ENCODE data around the gene TBCD.
A peak's percentile ranks its signal among the peaks of the same experiment; 100 is the strongest.

The TBCD gene

DNA sequence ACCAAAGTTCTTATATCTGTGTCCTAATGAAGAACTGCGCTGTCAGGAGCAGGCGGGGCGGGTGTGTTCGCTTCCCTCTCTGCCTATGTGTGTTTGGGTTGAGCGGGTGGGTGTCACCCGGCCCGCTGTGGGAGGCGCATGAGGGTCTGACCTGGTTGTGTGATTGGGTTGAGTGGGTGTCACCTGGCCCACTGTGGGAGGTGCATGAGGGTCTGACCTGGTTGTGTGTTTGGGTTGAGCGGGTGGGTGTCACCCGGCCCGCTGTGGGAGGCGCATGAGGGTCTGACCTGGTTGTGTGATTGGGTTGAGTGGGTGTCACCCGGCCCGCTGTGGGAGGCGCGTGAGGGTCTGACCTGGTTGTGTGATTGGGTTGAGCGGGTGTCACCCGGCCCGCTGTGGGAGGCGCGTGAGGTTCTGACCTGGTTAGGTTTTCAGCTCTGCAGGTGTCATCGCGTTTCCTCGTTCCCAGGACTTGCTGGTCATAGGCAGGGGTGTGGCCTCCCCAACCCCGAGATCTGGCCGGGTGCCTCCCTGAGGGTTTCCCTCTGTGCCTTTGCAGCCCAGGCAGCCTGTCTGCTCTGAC lies 157.5 kb downstream of the TBCD start:
- no peak for DNase-seq

DNA sequence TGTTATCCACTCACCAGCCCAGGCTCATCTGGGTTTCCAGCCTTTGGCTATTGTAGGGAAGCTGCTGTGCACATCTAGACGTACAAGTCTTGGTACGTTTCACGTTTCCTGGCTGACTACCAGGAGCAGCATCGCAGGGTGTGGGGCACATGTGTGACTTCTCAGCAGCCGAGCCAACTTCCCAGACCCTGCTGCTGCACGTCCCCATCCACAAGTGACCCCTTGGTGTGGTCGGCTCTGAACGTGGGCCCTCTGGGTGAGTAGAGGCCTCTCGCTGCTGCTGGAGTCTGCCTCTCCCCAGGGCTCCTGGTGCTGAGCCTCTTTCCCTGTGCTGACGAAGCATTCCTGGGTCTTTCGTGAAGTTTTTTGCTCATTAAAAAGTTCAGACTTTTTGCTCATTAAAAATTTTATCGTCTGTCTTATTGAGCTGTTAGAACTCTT lies 158.2 kb downstream of the TBCD start:
- no peak for DNase-seq

DNA sequence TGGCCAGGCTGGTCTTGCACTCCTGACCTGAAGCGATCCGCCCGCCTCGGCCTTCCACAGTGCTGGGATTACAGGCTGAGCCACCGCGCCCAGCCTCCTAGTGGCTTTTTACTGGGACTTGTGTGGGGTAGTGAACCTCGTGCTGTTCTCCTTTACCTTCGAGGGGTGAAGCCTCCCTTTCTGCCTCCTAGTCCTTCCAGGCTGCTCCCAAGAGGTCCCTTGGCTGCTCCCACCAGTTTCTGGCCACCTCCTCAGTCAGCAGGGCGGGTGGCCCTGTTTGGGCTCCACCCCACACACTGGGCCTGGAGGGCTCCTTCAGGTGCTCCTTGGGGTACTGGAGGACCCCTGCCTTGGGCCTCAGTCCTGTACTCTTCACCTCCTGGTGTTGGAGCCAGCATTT lies 158.9 kb downstream of the TBCD start:
- DNase-seq, result no peak

DNA sequence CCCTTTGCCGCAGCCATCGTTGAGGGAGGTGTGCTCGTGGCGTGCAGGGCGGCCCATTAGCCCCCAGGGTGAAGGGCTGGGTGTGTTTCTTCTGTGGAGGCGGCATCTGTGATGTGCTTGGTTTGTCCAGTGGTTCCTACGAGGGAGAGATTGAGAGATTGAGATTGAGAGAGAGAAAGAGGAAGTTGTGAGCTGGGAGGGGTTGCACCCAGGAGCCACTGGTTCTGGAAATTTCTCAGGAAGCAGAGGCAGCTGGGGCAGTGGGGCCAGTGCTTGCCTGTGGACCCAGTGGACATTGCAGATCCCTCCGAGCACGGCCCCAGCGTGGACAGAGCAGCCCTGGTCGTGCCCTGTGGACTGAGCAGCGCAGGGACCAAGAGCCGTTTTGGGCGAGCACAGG lies 160.0 kb downstream of the TBCD start:
- peak; percentile 80 for DNase-seq

DNA sequence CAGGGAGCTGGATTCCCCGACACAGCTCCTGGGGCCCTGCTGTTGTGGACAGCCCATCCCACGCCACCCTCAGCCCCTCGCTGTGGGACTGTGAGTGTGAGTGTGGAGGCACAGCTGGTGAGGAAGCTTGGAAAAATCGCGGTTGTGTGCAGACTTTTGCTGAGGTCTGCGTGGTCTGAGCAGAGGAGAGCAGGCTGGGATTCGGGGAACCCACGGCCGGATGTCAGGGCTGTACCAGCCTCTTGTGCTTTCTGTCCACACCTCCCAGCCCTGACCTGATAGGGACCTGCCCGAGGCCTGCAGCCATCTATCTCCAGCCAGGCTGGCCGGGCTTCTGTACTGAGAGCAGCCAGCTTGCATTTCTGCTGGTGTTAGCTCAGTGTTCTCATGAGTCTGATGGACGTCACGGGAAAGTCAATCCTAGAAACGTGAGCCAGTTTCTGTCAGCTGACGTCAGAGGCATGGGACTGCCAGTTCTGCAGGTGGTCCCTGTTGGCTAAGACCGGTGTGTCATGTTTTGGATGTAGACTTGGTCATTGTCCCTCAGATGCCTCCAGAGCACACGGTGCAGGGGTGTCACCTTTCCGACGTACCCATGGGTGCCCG lies 160.7 kb downstream of the TBCD start:
- DNase-seq, result no peak

DNA sequence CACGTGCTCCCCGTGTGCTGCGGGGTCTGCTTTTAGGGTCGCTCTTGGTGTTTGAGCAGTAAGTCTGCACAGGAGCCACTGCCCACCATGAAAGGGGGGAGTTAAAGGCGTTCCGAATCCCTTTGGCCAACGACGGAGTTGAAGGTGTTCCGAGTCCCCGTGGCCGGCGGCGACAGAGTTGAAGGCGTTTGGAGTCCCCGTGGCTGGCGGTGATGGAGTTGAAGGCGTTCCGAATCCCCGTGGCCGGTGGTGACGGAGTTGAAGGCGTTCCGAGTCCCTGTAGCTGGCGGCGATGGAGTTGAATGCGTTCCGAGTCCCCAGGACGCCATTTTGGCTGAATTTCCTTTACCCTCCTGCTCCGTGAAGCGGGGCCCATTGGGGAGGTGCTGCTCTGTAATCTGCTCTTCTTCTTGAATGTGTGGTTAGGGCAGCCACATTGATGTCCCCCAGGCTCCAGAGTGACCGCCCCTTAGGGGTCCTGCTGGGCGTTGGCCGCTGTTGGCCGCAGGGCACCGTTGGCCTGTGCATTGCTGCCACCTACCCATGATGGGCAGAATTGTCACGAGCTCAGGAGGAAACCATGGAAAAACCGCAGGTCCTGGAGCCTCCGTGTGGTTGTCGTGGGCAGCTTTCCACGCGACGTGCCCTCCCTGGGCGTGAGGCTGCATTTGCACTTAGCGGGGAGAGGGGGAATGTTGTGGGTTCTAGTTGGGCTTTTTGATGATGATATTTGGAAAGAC lies 161.6 kb downstream of the TBCD start:
- DNase-seq, result peak; percentile 38

DNA sequence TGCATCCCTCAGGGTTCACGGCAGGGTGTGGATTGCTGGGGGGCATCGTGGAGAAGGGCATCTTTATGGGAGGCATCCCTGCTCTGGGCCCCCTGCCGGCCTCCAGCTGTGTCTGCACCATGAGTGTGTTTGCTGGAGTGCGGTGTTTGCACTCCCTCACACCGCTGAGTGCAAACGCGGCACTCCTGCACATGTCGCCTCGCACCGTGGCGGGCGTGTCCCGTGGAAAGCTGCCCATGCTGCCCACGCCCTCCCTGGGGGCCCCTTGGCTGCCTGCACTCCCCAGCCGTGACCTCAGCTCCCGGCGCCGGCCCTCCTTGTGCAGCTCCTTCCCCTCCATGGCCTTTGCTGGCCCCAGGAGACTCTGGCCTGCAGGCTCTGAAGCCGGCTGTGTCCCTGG lies 162.5 kb downstream of the TBCD start:
- no peak for DNase-seq

DNA sequence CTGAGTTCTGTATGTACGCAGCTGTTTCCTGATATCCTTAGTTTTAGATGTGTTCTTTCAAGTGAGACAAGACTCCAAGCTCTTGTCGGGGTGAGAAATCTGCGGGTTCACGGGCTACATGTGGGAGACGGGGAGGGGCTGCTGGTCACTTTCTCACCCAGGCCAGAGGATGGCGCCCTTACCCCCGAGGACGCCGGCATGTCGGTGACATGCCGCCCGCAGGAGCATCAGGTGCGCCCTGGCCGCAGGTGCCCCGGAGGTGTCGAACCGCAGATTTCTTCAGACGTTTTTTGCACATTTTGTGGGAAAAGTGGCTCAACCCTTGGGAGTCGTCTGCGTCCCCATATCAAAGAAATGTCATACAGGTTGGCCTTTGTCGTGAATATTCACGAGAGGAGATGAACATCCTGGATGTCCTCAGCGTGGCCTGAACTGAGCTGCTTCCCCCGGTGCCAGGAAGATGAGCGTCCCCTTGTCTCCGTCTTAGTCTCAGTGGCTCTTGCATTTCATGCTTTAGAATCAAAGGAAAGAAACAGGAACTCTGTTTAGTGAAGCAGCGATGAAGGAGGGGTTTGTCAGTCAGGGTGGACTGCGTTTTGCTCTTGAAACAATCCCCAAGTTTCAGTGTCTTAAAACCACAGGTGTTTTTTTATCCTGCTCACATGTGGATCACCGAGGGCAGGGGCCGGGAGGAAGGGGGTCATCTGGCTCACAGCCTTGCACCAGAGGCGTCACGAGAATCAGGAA lies 163.3 kb downstream of the TBCD start:
- no peak for DNase-seq

DNA sequence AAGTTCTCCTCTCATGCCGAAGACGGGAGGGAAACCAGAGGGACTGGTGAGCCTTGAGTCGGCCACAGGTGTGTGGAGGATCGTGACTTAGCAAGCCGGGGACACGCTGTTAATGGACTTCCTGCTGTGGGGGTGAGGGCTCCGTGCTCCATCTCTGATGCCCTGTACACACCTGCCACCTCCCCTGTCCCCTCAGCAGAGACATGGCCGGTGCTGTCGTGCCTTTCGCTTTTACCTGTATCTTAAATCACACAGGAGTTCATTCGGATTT lies 163.8 kb downstream of the TBCD start:
- no peak for DNase-seq

DNA sequence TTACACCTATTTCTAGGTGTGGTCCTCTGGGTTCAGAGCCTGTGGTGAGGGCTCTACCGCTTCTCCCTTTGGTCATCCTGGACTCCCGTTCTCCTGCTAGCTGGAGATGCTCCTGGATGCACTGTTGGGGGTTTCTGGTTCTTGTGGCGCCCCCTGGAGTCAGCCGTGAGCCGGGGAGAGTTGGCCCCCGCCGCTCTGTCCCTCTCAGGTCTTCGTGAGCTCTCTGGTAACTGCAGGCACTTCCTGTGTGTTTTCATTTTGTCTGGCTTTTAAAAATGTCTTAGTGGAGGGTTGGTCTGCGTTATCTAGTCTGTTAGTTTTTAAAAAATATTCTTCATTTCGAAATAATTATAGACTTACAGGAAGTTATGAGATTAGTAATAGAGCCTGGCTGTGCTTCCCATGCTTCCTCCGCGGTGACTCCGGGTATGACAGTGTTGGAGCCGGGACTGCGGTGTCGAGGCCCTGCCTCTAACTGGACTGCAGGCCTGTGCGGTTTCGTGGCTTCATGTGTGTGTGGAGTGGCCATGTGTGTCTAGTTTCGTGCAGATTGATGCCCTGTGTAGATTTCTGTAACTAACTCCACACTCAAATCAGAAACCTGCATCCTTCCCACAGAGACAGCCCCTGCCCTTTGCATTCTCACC lies 166.0 kb downstream of the TBCD start:
- peak; percentile 60 for DNase-seq

DNA sequence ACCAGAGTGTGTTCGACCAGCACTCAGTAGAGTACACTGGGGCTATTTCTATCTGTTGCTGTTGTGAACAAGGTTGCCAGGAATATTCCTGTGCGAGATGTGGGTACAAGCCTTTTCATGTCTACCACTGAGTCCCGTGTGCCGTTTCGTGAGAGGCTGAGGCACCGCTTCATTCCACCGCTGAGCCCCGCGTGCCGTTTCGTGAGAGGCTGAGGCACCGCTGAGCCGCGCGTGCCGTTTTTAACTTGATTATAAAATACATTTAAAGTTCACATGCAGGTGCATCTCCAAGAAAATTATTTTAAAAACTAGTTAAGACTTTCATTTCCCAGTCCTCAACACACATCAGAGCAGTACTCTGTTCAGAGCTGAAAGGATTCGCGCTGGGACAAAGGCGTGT lies 166.6 kb downstream of the TBCD start:
- no peak for DNase-seq

DNA sequence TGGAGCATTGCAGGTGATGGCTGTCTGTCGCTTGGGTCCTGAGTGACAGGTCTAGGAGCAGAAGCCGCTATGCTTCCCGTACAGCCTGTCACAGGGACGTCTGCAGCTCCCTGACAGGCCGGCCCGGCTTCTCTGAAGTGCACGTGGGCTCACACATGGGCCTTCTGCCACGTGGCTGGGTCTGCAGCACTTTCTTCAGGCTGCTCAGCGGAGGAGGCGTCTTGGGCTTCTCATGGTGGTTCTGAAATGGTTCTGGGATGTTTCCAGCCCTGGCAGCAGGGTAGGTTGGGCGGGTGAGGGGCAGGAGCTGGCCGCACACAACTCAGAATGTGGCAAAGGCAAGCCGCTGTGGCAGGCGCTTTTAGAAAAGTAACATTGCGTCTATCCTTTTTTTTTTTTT lies 168.3 kb downstream of the TBCD start:
- no peak for DNase-seq

DNA sequence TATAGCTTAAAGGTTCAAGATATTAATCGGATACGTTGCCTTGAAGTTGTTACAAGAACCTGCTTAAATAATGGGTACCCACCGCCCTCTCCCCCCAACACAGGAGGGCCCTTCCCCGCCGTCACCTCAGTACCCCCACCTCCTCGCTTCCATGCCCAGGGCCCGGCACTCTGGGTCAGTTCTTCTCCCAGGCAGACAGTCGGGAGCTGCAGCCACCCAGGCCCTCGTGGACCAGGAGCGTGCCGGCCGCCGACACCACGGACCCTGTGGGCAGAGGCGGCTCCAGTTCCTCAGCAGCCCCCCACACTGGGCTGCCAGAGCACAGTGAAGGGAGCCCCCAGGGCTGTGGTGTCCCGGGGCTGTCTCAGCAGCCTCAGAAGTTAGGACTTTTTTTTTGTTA lies 168.8 kb downstream of the TBCD start:
- no peak for DNase-seq

DNA sequence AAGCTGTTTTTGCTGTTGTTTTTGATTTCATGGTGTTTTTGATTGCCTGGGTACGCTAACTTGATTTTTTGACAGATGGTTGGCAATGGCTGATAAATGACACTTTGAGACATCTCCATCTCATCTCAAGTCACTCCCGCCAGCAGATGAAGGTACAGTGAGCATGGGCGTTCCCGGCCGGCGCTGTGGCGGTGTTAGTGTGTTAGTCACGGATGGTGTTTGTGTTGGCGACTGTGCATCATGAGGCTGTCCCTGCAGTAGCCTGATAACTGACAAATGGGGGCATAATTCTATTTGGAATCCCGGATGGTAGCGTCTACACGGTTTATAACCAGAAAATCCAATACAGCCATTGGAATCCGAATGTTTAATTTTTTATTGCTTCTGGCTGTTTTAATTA lies 169.6 kb downstream of the TBCD start:
- DNase-seq, result no peak

DNA sequence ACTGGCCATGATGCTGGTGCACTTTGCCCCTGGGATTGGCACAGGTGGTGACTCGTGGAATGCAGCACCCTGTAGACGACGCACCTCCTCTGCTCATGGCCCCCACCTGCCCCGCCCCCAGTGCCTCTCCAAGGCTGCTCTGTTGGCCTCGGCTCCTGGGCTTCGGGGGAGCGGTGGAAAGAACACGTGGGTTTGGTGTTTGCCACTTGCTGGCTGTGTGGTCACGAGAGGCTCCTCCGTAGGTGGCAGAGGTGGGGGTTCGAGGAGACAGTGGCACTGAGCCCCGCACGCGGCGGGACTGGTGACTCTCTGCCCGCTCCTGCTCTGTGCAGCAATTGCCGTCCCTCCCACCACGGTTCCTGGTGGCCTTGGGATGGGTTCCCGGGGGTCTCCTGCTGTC lies 170.8 kb downstream of the TBCD start:
- no peak for DNase-seq

DNA sequence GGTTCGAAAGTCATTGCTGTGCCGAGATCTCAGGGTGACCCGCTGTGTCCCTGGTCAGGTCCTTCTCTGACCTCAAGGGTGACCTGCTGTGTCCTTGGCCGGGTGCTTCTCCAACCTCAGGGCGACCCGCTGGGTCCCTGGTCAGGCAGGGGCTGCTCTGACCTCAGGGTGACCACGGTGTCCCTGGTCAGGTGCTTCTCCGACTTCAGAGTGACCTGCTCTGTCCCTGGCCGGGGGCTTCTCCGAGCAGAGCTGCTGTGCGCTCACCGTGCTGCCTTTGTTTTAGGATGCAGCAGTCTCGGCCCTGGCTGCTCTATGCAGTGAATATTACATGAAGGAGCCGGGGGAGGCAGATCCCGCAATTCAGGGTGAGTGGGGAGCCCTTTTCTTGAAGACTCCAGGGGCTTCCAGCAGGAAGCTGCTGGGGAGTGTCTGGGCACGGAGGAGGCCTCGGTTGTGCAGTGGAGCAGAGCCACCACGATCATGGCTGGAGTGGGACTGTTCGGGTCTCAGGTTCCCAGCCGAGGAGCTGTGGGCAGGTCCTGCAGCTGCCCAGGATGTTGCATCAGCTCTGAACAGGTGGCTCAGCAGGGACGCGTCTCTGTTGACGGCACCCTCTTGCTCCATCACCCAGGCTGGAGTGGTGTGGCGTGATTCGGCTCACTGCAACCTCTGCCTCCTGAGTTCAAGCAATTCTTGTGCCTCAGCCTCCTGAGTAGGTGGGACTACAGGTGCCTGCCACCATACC lies 171.7 kb downstream of the TBCD start:
- DNase-seq, result no peak

DNA sequence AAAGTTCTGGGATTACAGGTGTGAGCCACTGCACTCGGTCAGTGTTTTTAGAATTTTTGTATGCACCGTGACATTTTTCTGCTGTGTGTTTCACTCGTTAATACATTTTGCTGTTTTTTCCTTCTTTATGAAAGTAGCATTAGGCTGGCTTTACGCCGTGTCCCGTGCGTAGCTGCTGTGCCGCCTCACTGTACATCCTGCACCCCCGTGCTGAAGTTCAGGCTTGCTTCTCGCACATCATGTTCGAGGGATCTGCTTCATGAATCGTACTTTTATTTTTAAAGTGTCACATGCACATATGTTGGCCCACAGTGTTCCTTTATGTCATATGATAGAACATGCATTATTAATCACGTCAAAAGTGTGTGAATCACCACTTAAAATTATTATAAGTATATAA lies 172.3 kb downstream of the TBCD start:
- DNase-seq, result no peak

DNA sequence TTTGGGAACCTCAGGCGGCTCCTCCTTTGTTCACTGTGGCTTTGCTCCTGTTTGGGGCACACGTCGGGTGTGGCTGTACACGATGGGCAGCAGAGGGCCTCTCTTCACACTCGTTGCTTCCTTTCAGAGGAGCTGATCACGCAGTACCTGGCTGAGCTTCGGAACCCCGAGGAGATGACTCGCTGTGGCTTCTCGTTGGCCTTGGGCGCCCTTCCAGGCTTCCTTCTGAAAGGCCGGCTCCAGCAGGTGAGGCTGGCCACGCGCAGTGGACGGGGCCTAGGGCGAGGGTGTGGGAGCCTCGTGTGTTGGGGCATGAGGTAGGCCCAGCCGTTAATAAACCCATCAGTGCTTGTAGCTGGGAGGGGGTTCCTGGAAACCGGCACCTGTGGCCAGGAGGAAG lies 172.9 kb downstream of the TBCD start:
- no peak for DNase-seq

DNA sequence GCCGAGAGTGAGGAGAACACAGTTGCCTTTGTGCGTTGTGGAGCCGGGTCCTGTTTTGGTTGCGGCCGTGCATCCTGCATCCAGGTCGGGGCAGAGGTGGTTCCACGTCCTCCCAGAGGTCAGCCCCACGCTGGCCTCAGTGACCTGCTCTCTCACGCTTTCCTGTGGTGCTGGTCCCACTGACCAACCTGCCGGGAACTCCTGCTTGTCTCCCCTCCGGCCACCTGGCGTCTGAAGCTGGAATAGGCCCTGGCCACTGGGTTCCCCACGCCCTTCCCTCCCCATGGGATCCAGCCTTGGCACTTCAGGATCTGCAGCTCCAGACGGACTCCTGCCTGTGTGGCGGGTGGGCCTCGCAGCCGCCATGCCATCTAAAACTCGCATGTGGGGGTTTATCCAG lies 173.5 kb downstream of the TBCD start:
- no peak for DNase-seq

DNA sequence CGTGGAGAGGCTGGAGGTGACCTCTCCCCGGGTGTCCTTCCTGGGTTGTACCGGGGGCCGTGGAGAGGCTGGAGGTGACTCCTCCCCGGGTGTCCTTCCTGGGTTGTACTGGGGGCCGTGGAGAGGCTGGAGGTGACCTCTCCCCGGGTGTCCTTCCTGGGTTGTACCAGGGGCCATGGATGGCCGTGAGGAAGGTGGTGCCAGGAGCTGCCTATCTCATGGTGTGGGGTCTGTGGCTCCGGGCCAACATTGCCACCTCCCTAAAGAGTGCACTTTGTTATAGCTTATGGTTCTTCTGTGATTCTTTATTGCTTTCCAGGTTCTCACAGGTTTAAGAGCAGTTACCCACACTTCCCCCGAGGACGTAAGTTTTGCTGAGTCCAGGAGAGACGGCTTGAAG lies 174.2 kb downstream of the TBCD start:
- DNase-seq, result no peak

DNA sequence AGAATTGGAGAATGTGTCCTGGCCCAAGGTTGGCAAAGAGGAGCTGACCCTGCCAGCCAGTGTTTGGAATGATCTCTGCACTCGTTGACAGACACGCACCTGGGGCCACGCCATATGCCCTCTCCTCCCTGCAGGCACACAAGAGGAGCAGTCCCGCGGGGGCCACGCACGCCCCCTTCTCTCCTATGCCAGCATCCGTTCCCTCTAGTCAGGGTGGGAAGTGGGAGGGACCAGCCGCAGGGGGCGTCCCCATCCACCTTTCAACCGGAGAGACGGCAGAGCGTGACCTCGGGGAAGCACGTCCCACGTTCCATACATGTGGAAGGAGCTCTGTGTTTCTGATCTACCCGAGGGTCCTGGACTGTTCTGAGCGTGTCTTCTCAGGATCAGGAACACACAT lies 174.9 kb downstream of the TBCD start:
- no peak for DNase-seq

DNA sequence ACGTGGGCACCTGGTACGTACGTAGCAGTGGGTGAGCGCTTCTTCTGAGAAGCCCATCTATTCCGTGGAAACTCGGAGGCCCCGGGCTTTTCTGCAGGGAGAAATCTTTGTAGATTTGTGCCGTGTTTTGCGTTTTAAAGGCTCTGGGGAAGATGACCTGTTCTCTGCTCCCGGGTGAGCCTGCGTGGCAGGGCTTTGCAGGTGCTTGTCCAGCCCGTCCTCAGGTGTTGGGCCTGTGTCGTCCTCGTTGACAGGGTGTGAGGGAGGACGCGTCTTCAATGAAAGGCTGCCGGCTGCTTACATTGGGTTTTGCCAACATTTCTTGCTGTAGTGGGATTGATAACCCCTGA lies 175.4 kb downstream of the TBCD start:
- no peak for DNase-seq
